Measurements from ENCODE around the gene ENSA.
"Not testable (repeated sequence)": the region's sequence is repeated elsewhere in the genome, so short reads cannot be mapped to it uniquely, and the experiment has no call there.

- not testable (repeated sequence) for TF ChIP-seq CTCF (conservative IDR thresholded peaks at IDR 0.05; ENCODE audit: low read depth in 2 of 2); POLR2AphosphoS5 (IDR thresholded peaks at IDR 0.05; ENCODE audit: low read depth); JUNB (IDR thresholded peaks at IDR 0.05; ENCODE audit: unreplicated experiment); EZH2phosphoT487 (IDR thresholded peaks at IDR 0.05; ENCODE audit: unreplicated experiment); REST (IDR thresholded peaks at IDR 0.05; ENCODE audit: unreplicated experiment); EZH2 (IDR thresholded peaks at IDR 0.05; ENCODE audit: low read depth, unreplicated experiment); NANOG (IDR thresholded peaks at IDR 0.05; ENCODE audit: borderline replicate concordance); ETS1 (IDR thresholded peaks at IDR 0.05); STAT1 (IDR thresholded peaks at IDR 0.05; ENCODE audit: unreplicated experiment); ZNF114 (CRISPR knock-in tag; IDR thresholded peaks at IDR 0.05); CREB1 (CRISPR knock-in tag; IDR thresholded peaks at IDR 0.05; ENCODE audit: low read depth); ZNF331 (CRISPR knock-in tag; IDR thresholded peaks at IDR 0.05; ENCODE audit: low read depth)
These were observed 48.4 kb downstream of the ENSA start for GRCh38 chr1:150580966-150581365.
